A549 (cell line): ENCODE measurements around the gene PAX4.

Experiments
- BHLHE40 ChIP-seq: IDR thresholded peaks from 2 replicates; pipeline ENCODE4 v1.6.1; 2012; ENCODE audit warnings: low read depth, low read length, inconsistent platforms
- CHD4 ChIP-seq: fragments of 200-600 bp; sonication (generic); IDR thresholded peaks from 2 replicates; pipeline ENCODE4 v1.6.1; 2016; ENCODE audit warnings: antibody characterized with exemption, mild to moderate bottlenecking, borderline replicate concordance
- EP300 ChIP-seq, 2 experiments: fragments of >200 bp; sonication (Bioruptor Twin); formaldehyde crosslinking; IDR thresholded peaks; 2 replicates in 1 of 2; 3 replicates in 1 of 2; pipeline ENCODE4 v1.6.1; 2016 to 2017
- MAX ChIP-seq: IDR thresholded peaks from 2 replicates; pipeline ENCODE4 v1.6.1; 2012
- POLR2AphosphoS2 ChIP-seq: conservative IDR thresholded peaks from 2 replicates; pipeline ENCODE4 v1.6.1; 2012; ENCODE audit warnings: low read length, improper control_type of control experiment, inconsistent platforms
- REST ChIP-seq: fragments of 200-600 bp; sonication (generic); IDR thresholded peaks from 2 replicates; pipeline ENCODE4 v1.6.1; 2016; ENCODE audit warnings: antibody characterized with exemption, mild to moderate bottlenecking, moderate library complexity
- TF ChIP-seq, protein P1 (sequence below): fragments of >200 bp; sonication (Bioruptor Twin); formaldehyde crosslinking; IDR thresholded peaks from 3 replicates; pipeline ENCODE4 v1.5.1; 2016

- TF ChIP-seq REST (no peak), BHLHE40 (no peak), MAX (peak; percentile 97), POLR2AphosphoS2 (no peak), EP300 (IDR thresholded peaks at IDR 0.05) (no peak), CHD4 (no peak)
- TF ChIP-seq, protein P1, sequence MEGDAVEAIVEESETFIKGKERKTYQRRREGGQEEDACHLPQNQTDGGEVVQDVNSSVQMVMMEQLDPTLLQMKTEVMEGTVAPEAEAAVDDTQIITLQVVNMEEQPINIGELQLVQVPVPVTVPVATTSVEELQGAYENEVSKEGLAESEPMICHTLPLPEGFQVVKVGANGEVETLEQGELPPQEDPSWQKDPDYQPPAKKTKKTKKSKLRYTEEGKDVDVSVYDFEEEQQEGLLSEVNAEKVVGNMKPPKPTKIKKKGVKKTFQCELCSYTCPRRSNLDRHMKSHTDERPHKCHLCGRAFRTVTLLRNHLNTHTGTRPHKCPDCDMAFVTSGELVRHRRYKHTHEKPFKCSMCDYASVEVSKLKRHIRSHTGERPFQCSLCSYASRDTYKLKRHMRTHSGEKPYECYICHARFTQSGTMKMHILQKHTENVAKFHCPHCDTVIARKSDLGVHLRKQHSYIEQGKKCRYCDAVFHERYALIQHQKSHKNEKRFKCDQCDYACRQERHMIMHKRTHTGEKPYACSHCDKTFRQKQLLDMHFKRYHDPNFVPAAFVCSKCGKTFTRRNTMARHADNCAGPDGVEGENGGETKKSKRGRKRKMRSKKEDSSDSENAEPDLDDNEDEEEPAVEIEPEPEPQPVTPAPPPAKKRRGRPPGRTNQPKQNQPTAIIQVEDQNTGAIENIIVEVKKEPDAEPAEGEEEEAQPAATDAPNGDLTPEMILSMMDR = no peak
Observed at GRCh38 chr7:127585044-127585953, 32.6 kb downstream of the PAX4 start, which contains the start of gene GCC1.
